HG03103 (cell line): Measurements from ENCODE around the gene DHCR24.
"Not testable (repeated sequence)": the region's sequence is repeated elsewhere in the genome, so short reads cannot be mapped to it uniquely, and the experiment has no call there.

Experiments used
- ATAC-seq: cut with Tn5 transposase; IDR thresholded peaks from one replicate; pipeline ENCODE4 v1.9.1; 2021; ENCODE audit warnings: low read depth; ENCODE audit not compliant: unreplicated experiment

The DHCR24 gene

GRCh38 chr1:54888080-54888733 lies 1.2 kb upstream of the DHCR24 start:
- ATAC-seq, result no peak

GRCh38 chr1:54887665-54888071 lies 673 bp upstream of the DHCR24 start:
- no peak for ATAC-seq

- no peak for ATAC-seq
Observed at GRCh38 chr1:54885807-54886723, 930 bp downstream of the DHCR24 start.

- no peak for ATAC-seq
Observed at GRCh38 chr1:54885237-54885679, 1.7 kb downstream of the DHCR24 start.

GRCh38 chr1:54884768-54885167 lies 2.2 kb downstream of the DHCR24 start:
- ATAC-seq, result no peak

GRCh38 chr1:54884135-54884586 lies 2.8 kb downstream of the DHCR24 start:
- ATAC-seq, result no peak

- no peak for ATAC-seq
Observed at GRCh38 chr1:54883349-54884102, 3.5 kb downstream of the DHCR24 start.

- no peak for ATAC-seq
Observed at GRCh38 chr1:54882519-54882918, 4.5 kb downstream of the DHCR24 start.

- ATAC-seq, result not testable (repeated sequence)
Observed at GRCh38 chr1:54881604-54882003, 5.4 kb downstream of the DHCR24 start.

- ATAC-seq, result no peak
Observed at GRCh38 chr1:54879872-54880271, 7.1 kb downstream of the DHCR24 start.

- no peak for ATAC-seq
Observed at GRCh38 chr1:54876814-54877213, 10.2 kb downstream of the DHCR24 start.

GRCh38 chr1:54875000-54875399 lies 12.0 kb downstream of the DHCR24 start:
- ATAC-seq, result no peak

GRCh38 chr1:54874079-54874830 lies 12.7 kb downstream of the DHCR24 start:
- no peak for ATAC-seq

- no peak for ATAC-seq
Observed at GRCh38 chr1:54872036-54872331, 15.0 kb downstream of the DHCR24 start.

- no peak for ATAC-seq
Observed at GRCh38 chr1:54871275-54872035, 15.5 kb downstream of the DHCR24 start.

- no peak for ATAC-seq
Observed at GRCh38 chr1:54870869-54871268, 16.1 kb downstream of the DHCR24 start.

GRCh38 chr1:54869173-54869851 lies 17.7 kb downstream of the DHCR24 start:
- ATAC-seq, result no peak

- no peak for ATAC-seq
Observed at GRCh38 chr1:54867717-54868057, 19.3 kb downstream of the DHCR24 start.
